Cerebellar cortex (tissue), 1 donor: ENCODE results near the gene ANXA6.

Source experiments
- DNase-seq: peaks from one replicate; pipeline ENCODE4 v3.0.0-alpha.2; 2015; ENCODE audit warnings: low spot score

ANXA6 gene

GRCh38 chr5:151101746-151102145 lies 55.8 kb downstream of the ANXA6 start:
- no peak for DNase-seq

GRCh38 chr5:151101151-151101550 lies 56.4 kb downstream of the ANXA6 start:
- no peak for DNase-seq

- DNase-seq = no peak
These were observed 56.9 kb downstream of the ANXA6 start for GRCh38 chr5:151100681-151101080.

- no peak for DNase-seq
These were observed 58.8 kb downstream of the ANXA6 start for GRCh38 chr5:151098768-151099121.

DNA sequence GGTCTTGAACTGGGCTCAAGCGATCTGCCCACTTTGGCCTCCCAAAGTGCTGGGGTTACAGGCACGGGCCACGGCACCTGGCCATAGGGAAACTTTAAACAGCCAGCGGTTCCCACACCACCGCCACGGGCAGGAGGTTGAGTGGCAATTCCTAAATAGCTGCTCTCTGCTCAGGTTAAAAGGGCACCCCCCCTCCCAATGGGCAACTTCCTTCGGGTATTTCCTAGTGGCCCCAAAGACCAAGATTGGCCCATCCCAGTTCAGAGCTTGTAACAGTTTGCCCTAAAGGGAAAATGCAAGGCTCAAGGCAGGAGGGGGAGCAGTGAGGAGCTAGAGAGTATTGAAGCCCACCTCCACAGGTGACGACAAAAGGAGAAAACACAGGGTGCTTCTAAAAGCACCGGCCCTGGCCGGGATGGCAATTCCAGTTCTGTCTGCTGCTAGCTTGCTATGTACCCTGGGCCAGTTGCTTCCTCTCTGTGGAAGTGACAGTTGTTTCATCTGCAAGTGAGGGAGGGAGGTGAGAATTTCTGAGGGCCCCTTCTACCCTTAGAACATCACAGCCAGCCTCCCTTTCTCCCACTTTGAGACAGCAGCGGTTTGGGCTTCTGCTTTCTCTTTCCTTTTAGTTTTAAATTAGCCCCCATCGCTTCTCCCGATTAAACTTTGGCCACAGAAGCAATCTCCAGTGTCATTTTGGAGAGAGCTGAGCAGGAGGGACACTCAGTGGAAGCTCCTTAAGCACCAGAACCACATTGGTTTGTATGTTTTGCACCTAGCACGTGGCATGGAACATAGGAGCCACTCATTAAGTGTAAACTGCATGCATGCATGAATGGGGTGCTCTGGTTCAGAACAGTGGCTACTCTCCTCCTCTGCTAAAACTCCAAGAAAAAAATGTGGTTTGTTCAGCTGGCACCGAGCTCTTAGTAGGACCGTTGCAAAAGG lies 59.5 kb downstream of the ANXA6 start:
- DNase-seq = no peak

DNA sequence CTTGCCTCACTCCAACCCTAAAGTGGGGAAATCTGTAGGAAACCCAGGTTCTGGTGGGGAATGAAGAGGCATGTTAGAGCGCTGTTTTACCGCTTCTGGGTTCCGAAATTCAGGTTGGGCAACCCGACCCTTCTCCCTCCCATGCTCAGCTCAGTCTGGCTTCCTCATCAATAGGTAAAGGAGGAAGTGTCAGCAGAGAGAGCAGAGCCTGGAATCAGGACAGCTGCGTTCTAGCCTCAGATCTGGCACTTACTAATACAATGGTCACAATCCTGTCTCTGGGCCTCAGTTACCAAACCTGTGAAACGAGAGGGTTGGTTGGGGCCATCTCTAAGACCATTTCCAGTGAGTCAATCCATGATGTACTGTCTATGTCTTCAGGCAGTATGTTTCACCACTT lies 60.5 kb downstream of the ANXA6 start:
- no peak for DNase-seq

- DNase-seq = no peak
These were observed 61.6 kb downstream of the ANXA6 start for GRCh38 chr5:151096001-151096373.

GRCh38 chr5:151095341-151096000 lies 62.1 kb downstream of the ANXA6 start:
- no peak for DNase-seq

DNA sequence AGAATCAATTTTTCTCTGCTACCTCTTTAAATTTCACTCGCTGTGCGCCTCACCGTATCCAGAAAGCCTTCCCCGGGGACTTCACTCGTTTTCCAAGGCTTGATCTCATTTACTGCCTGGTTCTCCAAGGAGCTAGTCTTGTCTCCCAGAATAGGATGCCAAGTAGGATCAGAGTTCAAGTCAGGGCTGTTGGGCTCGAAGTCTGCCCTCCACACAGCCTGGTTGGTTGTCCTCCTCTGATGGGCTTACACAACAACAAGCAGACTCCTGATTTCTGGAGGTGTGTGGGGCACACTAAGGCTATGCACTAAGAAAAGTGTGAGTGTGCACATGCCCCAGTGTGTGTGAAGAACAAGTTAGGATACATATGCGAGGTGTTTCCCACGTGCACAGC lies 62.7 kb downstream of the ANXA6 start:
- DNase-seq = no peak

DNA sequence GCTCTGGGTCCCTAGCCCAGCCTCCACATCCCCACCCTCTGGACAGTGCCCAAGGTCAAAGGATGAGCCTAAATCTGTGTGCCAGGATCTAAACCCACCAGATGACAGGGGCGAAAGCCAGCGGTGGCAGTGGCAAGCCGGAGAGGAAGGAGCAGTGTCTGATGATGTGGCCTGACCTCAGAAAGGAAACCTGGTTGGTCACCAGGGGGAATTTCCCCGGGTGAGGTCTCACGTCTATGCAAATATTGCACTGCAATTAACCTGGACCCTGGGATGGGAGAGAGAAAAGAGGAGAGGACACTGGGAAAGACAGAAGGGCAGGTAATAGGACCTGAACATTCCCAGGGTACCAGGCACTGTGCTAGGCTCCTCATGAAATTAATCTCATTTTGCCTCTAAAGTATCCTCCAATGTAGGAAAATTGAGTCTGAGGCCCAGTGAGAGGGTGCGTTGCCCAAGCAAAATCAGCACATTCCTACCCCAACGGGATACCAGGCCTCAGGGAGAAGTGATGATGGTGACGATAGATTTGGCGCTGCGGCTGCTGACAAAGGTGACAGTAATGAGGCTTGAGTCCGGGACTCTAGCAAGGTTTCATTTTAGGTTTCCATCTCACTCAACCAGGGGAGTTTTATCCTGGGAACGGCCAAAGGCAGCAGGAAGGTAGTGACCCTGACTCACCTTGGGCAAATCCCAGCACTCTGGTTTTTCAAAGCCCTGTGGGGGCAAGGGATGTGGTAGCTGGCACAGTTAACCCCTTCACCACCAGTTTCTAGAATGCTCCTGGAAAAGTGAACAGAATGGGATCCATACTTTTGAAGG lies 63.3 kb downstream of the ANXA6 start:
- DNase-seq = peak; percentile 36

- no peak for DNase-seq
These were observed 64.1 kb downstream of the ANXA6 start for GRCh38 chr5:151093476-151093889.

GRCh38 chr5:151092762-151093161 lies 64.8 kb downstream of the ANXA6 start:
- DNase-seq = no peak

DNA sequence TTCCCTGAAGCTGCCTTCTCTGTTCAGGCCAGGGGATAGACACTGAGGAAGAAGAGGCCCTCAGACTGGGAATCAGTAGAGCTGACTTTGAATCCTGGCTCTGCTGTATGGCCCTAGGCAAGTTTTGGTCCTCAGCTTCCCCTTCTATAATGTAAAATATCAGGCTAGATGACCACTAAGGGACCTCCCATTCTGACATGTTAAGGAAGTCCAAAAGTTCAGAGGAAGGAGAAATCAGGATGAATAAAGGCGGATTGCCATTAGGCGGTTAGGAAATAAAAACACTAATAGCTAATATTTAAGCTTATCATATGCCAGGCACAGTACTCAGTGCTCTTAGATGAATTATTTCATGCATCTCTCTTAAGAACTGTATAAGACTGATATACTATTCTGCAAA lies 67.9 kb downstream of the ANXA6 start:
- DNase-seq = no peak

GRCh38 chr5:151088986-151089385 lies 68.6 kb downstream of the ANXA6 start:
- no peak for DNase-seq

DNA sequence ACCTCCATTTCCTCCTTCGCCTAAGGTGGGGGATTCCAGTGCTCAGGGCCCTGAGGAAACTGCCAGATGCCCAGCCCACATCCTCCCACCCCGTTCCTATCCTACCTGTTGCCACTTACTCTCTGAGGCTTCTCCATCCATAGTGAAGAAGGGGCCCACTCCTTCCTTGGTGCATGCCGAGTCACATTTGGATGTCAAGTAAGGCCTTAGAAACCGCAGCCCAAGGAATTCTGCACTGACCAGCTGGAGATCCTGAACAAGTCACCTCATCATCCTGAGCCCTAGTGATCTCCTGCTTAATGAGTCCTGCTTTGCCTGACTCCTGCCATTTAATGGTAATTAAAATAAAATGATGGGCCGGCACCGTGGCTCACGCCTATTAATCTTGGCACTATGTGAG lies 70.1 kb downstream of the ANXA6 start:
- no peak for DNase-seq

DNA sequence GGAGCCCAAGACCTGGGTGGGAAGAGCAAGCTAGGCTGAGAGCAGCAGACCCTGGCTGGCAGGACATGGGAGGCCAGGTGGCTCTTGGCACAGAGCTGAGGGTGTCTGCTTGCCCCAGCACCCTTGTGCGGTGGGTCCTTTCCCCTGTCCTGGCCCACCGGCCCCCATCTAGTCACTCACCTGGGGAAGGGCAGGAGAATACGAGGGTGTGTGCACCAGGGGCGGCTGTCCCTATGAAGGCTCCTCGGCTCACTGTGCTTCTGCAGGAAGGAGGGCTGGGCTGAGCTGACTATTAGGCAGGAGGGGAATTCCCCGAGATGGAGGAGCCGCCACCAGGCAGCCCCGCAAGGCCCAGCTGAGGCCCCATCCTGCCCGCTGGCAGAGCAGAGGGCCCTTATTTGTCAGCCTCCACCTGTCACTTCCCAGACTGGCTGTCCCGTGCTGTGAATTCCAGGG lies 70.6 kb downstream of the ANXA6 start:
- DNase-seq = no peak

GRCh38 chr5:151086192-151086869 lies 71.2 kb downstream of the ANXA6 start:
- no peak for DNase-seq

GRCh38 chr5:151085517-151086041 lies 72.0 kb downstream of the ANXA6 start:
- no peak for DNase-seq

GRCh38 chr5:151084363-151084762 lies 73.2 kb downstream of the ANXA6 start:
- DNase-seq = no peak

- no peak for DNase-seq
These were observed 74.4 kb downstream of the ANXA6 start for GRCh38 chr5:151083081-151083676.

GRCh38 chr5:151082282-151082902 lies 75.2 kb downstream of the ANXA6 start:
- peak; percentile 54 for DNase-seq
